OCI-LY1 (cell line): Measurements from ENCODE around the gene ZFYVE16.
"Not testable (repeated sequence)": the region's sequence is repeated elsewhere in the genome, so short reads cannot be mapped to it uniquely, and the experiment has no call there.

Experiments
- H2AFZ ChIP-seq: fragments of 200-600 bp; sonication (generic), shearing (Covaris generic); 2 replicates; pipeline ENCODE4 v1.6.0; 2014; ENCODE audit warnings: antibody characterized with exemption, mild to moderate bottlenecking, low read length
- H3F3A ChIP-seq: fragments of 200-600 bp; sonication (generic), shearing (Covaris generic); 2 replicates; pipeline ENCODE4 v1.6.0; 2014; ENCODE audit warnings: mild to moderate bottlenecking, antibody characterized with exemption, low read length, moderate library complexity; ENCODE audit not compliant: insufficient read depth
- H3K27ac ChIP-seq: fragments of 200-600 bp; sonication (generic); 2 replicates; pipeline ENCODE4 v1.5.1; 2014; ENCODE audit warnings: low read length, mixed run types, mild to moderate bottlenecking, low read depth; ENCODE audit not compliant: poor library complexity, severe bottlenecking
- H3K27me3 ChIP-seq: fragments of 200-600 bp; sonication (generic); 2 replicates; pipeline ENCODE4 v1.6.0; 2014; ENCODE audit warnings: antibody characterized with exemption, mild to moderate bottlenecking, low read length, moderate library complexity; ENCODE audit not compliant: insufficient read depth
- H3K36me3 ChIP-seq: fragments of 200-600 bp; sonication (generic); 2 replicates; pipeline ENCODE4 v1.6.1; 2014; ENCODE audit warnings: mild to moderate bottlenecking, antibody characterized with exemption, low read length, moderate library complexity, mixed read lengths; ENCODE audit not compliant: insufficient read depth
- H3K4me1 ChIP-seq: fragments of 200-600 bp; sonication (generic); 2 replicates; pipeline ENCODE4 v1.5.1; 2014; ENCODE audit warnings: mild to moderate bottlenecking, low read length, moderate library complexity; ENCODE audit not compliant: insufficient read depth, severe bottlenecking
- H3K4me2 ChIP-seq: fragments of 200-600 bp; sonication (generic), shearing (Covaris generic); 2 replicates; pipeline ENCODE4 v1.6.1; 2014; ENCODE audit warnings: low read length
- H3K4me3 ChIP-seq: fragments of 200-600 bp; sonication (generic); 2 replicates; pipeline ENCODE4 v1.5.1; 2014; ENCODE audit warnings: low read length, low read depth, mild to moderate bottlenecking, mixed read lengths; ENCODE audit not compliant: poor library complexity, severe bottlenecking
- H3K79me2 ChIP-seq: fragments of 200-600 bp; shearing (Covaris generic); 2 replicates; pipeline ENCODE4 v1.6.1; 2016; ENCODE audit warnings: mixed run types, low read length, mixed read lengths; ENCODE audit not compliant: insufficient read depth
- H3K9ac ChIP-seq: fragments of 200-600 bp; sonication (generic), shearing (Covaris generic); 2 replicates; pipeline ENCODE4 v1.6.1; 2014; ENCODE audit warnings: mild to moderate bottlenecking, low read length, mixed read lengths
- H3K9me2 ChIP-seq: fragments of 200-600 bp; sonication (generic), shearing (Covaris generic); 2 replicates; pipeline ENCODE4 v1.6.1; 2014; ENCODE audit warnings: low read depth, mild to moderate bottlenecking, low read length, mixed read lengths
- H3K9me3 ChIP-seq: fragments of 200-600 bp; shearing (Covaris generic); 2 replicates; pipeline ENCODE4 v1.6.1; 2014; ENCODE audit warnings: low read length, mixed read lengths
- H4K20me1 ChIP-seq: fragments of 200-600 bp; sonication (generic), shearing (Covaris generic); 2 replicates; pipeline ENCODE4 v1.6.0; 2016; ENCODE audit warnings: mild to moderate bottlenecking, low read length; ENCODE audit not compliant: insufficient read depth
- EZH2 ChIP-seq: fragments of 200-600 bp; sonication (generic), shearing (Covaris generic); IDR thresholded peaks from 2 replicates; pipeline ENCODE4 v1.8.0; 2017; ENCODE audit warnings: borderline replicate concordance, mixed run types, mild to moderate bottlenecking, antibody characterized with exemption, low read length, moderate library complexity, mixed read lengths
- TF ChIP-seq, protein P1 (sequence below): fragments of 200-600 bp; sonication (generic), shearing (Covaris generic); IDR thresholded peaks from 2 replicates; pipeline ENCODE4 v1.5.1; 2017; ENCODE audit warnings: mild to moderate bottlenecking, antibody characterized with exemption, low read length, moderate library complexity, mixed read lengths

Gene ZFYVE16

DNA sequence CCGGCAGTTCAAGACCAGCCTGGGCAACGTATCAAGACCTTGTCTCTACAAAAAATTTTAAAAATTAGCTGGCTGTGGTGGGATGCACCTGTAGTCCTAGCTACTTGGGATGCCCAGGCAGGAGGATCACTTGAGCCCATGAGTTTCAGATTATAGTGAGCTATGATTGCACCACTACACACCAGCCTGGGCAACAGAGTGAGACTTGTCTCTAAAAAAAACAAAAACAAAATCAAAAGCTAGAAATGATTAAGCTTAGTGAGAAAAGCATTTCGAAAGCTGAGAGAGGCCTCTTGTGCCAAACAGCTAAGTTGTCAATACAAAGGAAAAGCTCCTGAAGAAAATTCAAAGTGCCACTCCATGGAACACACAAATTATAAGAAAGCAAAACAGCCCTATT lies 84.9 kb downstream of the ZFYVE16 start:
- H3K4me3 ChIP-seq, result no peak overlapping the region
- TF ChIP-seq, protein P1, sequence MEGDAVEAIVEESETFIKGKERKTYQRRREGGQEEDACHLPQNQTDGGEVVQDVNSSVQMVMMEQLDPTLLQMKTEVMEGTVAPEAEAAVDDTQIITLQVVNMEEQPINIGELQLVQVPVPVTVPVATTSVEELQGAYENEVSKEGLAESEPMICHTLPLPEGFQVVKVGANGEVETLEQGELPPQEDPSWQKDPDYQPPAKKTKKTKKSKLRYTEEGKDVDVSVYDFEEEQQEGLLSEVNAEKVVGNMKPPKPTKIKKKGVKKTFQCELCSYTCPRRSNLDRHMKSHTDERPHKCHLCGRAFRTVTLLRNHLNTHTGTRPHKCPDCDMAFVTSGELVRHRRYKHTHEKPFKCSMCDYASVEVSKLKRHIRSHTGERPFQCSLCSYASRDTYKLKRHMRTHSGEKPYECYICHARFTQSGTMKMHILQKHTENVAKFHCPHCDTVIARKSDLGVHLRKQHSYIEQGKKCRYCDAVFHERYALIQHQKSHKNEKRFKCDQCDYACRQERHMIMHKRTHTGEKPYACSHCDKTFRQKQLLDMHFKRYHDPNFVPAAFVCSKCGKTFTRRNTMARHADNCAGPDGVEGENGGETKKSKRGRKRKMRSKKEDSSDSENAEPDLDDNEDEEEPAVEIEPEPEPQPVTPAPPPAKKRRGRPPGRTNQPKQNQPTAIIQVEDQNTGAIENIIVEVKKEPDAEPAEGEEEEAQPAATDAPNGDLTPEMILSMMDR, result no peak
- TF ChIP-seq EZH2, result no peak
- H3K27ac ChIP-seq, result no peak overlapping the region
- H3K4me2 ChIP-seq, result no peak overlapping the region
- H2AFZ ChIP-seq, result no peak overlapping the region
- peaks cover 7% of the 10 kb centered on the region for H3K4me1 ChIP-seq
- no peaks in the 10 kb centered on the region for H3K36me3 ChIP-seq
- H3K79me2 ChIP-seq, result no peaks in the 10 kb centered on the region
- no peaks in the 10 kb centered on the region for H3K27me3 ChIP-seq
- no peaks in the 10 kb centered on the region for H4K20me1 ChIP-seq
- H3K9me2 ChIP-seq, result no peaks in the 10 kb centered on the region
- no peak overlapping the region for H3K9ac ChIP-seq
- no peaks in the 10 kb centered on the region for H3K9me3 ChIP-seq
- H3F3A ChIP-seq, result no peaks in the 10 kb centered on the region

- not testable (repeated sequence) for H3K9me3 ChIP-seq, H3K4me2 ChIP-seq, H4K20me1 ChIP-seq, H3K79me2 ChIP-seq, H3K27ac ChIP-seq, H3K9me2 ChIP-seq, H3K4me3 ChIP-seq, H2AFZ ChIP-seq, H3K9ac ChIP-seq, H3F3A ChIP-seq, H3K36me3 ChIP-seq, H3K4me1 ChIP-seq, H3K27me3 ChIP-seq
These were observed 85.6 kb downstream of the ZFYVE16 start for GRCh38 chr5:80493443-80493842.

GRCh38 chr5:80495891-80496290 lies 88.0 kb downstream of the ZFYVE16 start:
- Histone ChIP-seq H2AFZ (no peak overlapping the region), H3F3A (no peaks in the 10 kb centered on the region), H3K9me3 (no peaks in the 10 kb centered on the region), H3K36me3 (no peaks in the 10 kb centered on the region), H3K27me3 (no peaks in the 10 kb centered on the region), H3K4me1 (no peaks in the 10 kb centered on the region), H3K27ac (no peak overlapping the region), H3K4me2 (no peak overlapping the region), H4K20me1 (no peaks in the 10 kb centered on the region), H3K4me3 (no peak overlapping the region), H3K79me2 (no peaks in the 10 kb centered on the region), H3K9ac (no peak overlapping the region), H3K9me2 (no peaks in the 10 kb centered on the region)
- TF ChIP-seq EZH2, result no peak
- TF ChIP-seq, protein P1, result no peak

DNA sequence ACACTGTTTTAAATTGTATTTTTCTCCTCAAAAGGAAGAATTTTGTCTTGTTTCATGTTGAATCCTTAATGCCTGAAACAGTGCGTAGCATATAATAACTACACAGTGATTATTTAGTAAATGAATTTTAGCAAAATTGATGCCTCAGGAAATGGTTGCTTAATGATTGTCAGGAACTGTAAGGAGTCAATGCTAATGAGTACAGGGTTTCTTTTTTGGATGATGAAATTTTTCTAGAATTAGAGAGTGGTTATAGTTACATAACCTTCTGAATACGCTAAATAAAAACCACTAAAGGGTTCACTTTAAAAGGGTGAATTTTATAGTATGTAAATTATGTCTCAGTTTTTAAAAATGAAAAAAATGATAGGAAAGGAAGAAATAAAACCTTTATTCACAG lies 94.9 kb downstream of the ZFYVE16 start:
- no peak overlapping the region for H3K4me3 ChIP-seq
- no peaks in the 10 kb centered on the region for H3K27me3 ChIP-seq
- no peaks in the 10 kb centered on the region for H3K9me2 ChIP-seq
- H3K9me3 ChIP-seq, result no peaks in the 10 kb centered on the region
- no peaks in the 10 kb centered on the region for H3K36me3 ChIP-seq
- H3F3A ChIP-seq, result no peaks in the 10 kb centered on the region
- TF ChIP-seq EZH2, result no peak
- TF ChIP-seq, protein P1, result no peak
- no peaks in the 10 kb centered on the region for H3K4me1 ChIP-seq
- H2AFZ ChIP-seq, result no peak overlapping the region
- H3K9ac ChIP-seq, result no peak overlapping the region
- H3K27ac ChIP-seq, result no peak overlapping the region
- H3K79me2 ChIP-seq, result no peaks in the 10 kb centered on the region
- no peaks in the 10 kb centered on the region for H4K20me1 ChIP-seq
- no peak overlapping the region for H3K4me2 ChIP-seq
